GM12878 (cell line): ENCODE measurements around the gene MTX1. TPM values are rescaled to one million over a fixed set of nuclear protein-coding genes. Genes with fewer than 3 reads are reported as not detected.

Experiments
- ATF3 ChIP-seq: IDR thresholded peaks from 2 replicates; pipeline ENCODE4 v1.6.1; 2011; ENCODE audit warnings: low read depth, mild to moderate bottlenecking, low read length, moderate library complexity, borderline replicate concordance; ENCODE audit errors: extremely low read depth
- BCL11A ChIP-seq: IDR thresholded peaks from 2 replicates; pipeline ENCODE4 v1.6.1; 2011; ENCODE audit warnings: low read depth, low read length
- BCL3 ChIP-seq: IDR thresholded peaks from 2 replicates; pipeline ENCODE4 v1.6.1; 2011; ENCODE audit warnings: borderline replicate concordance, low read depth, mild to moderate bottlenecking, moderate library complexity, low read length; ENCODE audit not compliant: insufficient read depth, poor library complexity, severe bottlenecking
- BCLAF1 ChIP-seq: fragments of 450-650 bp; IDR thresholded peaks from 2 replicates; pipeline ENCODE4 v1.6.1; 2017; ENCODE audit warnings: antibody characterized with exemption, mild to moderate bottlenecking, moderate library complexity
- BHLHE40 ChIP-seq, 2 experiments: fragments of 450-650 bp in 1 of 2; IDR thresholded peaks; 2 replicates each; pipeline ENCODE4 v1.6.1; 2011 to 2017; ENCODE audit warnings: low read depth in 2 of 2, borderline replicate concordance in 1 of 2, improper control_type of control experiment in 1 of 2, low read length in 1 of 2, mild to moderate bottlenecking in 1 of 2
- CTCF ChIP-seq, 3 experiments: IDR thresholded peaks in 2 of 3; conservative IDR thresholded peaks in 1 of 3; 2 replicates each; pipeline ENCODE4 v1.5.1; 2011; ENCODE audit warnings: low read depth in 3 of 3, low read length in 3 of 3, mild to moderate bottlenecking in 3 of 3, control low read depth in 2 of 3, moderate library complexity in 2 of 3, inconsistent platforms in 1 of 3, mixed read lengths in 1 of 3; ENCODE audit not compliant: control insufficient read depth in 2 of 3, insufficient read depth in 1 of 3; ENCODE audit errors: extremely low read depth in 1 of 3
- KLF5 ChIP-seq: fragments of 450-650 bp; IDR thresholded peaks from 2 replicates; pipeline ENCODE4 v1.6.1; 2014; ENCODE audit warnings: mild to moderate bottlenecking; ENCODE audit not compliant: partially characterized antibody
- LARP7 ChIP-seq: fragments of 450-650 bp; IDR thresholded peaks from 2 replicates; pipeline ENCODE4 v1.6.1; 2017; ENCODE audit warnings: mild to moderate bottlenecking
- NFYB ChIP-seq: IDR thresholded peaks from 2 replicates; pipeline ENCODE4 v1.6.1; 2011; ENCODE audit warnings: low read depth, mild to moderate bottlenecking, low read length, improper control_type of control experiment, moderate library complexity; ENCODE audit not compliant: insufficient read depth
- NRF1 ChIP-seq: conservative IDR thresholded peaks from 2 replicates; pipeline ENCODE4 v1.6.1; 2011; ENCODE audit warnings: mild to moderate bottlenecking, low read depth, low read length, improper control_type of control experiment
- PKNOX1 ChIP-seq: fragments of 450-650 bp; IDR thresholded peaks from 2 replicates; pipeline ENCODE4 v1.6.1; 2016; ENCODE audit warnings: mild to moderate bottlenecking
- SKIL ChIP-seq: fragments of 450-650 bp; IDR thresholded peaks from 2 replicates; pipeline ENCODE4 v1.6.1; 2017; ENCODE audit warnings: mild to moderate bottlenecking, low read depth, inconsistent platforms; ENCODE audit not compliant: poor library complexity, severe bottlenecking
- SMC3 ChIP-seq: IDR thresholded peaks from 2 replicates; pipeline ENCODE4 v1.6.1; 2011; ENCODE audit warnings: low read length, improper control_type of control experiment, borderline replicate concordance
- SP1 ChIP-seq: IDR thresholded peaks from one replicate; pipeline ENCODE4 v1.6.1; 2011; ENCODE audit warnings: low read depth, low read length
- SREBF1 ChIP-seq: IDR thresholded peaks from 2 replicates; pipeline ENCODE4 v1.6.1; 2012; ENCODE audit warnings: mild to moderate bottlenecking, low read length
- STAT1 ChIP-seq: fragments of 450-650 bp; conservative IDR thresholded peaks from 2 replicates; pipeline ENCODE4 v1.6.1; 2014; ENCODE audit warnings: antibody characterized with exemption, mild to moderate bottlenecking
- TCF12 ChIP-seq: IDR thresholded peaks from 2 replicates; pipeline ENCODE4 v1.6.1; 2011; ENCODE audit warnings: low read depth, mild to moderate bottlenecking, low read length
- TCF3 ChIP-seq: IDR thresholded peaks from 2 replicates; pipeline ENCODE4 v1.6.1; 2012; ENCODE audit warnings: low read depth, mild to moderate bottlenecking, low read length, borderline replicate concordance; ENCODE audit not compliant: insufficient read depth
- polyA plus RNA-seq, 11 experiments: library from polyadenylated mRNA; depleted of rRNA in 4 of 11; unstranded in 6 of 11; stranded (reverse) in 5 of 11; fragments of >200 nt; fragmentation: Nextera tagmentation in 4 of 11; fragmentation: Illumina TruSeq in 1 of 11; extraction: Ambion mirVana in 4 of 11; extraction: Trizol in 1 of 11; gene quantifications; 1 replicate in 1 of 11; 2 replicates in 10 of 11; pipeline versions ENCODE4 v1.2.1 to v1.2.3, GENCODE V29; 2011 to 2016; ENCODE audit warnings: inconsistent platforms in 2 of 11, missing spikeins in 2 of 11, low read depth in 1 of 11
- total RNA-seq, 4 experiments: library from RNA; depleted of rRNA in 3 of 4; stranded (reverse); fragments of >200 nt in 3 of 4; fragmentation: Illumina TruSeq in 1 of 4; extraction: Trizol in 1 of 4; gene quantifications; 2 replicates each; pipeline versions ENCODE4 v1.2.1 to v1.2.3, GENCODE V29; 2013 to 2021

MTX1 gene
- total and polyA plus RNA-seq, 10 of the 15 experiments (the other 5 are each of a cell fraction or from before 2014, with no cell fraction given): 15.8 to 92.0 (median 49.1) TPM

- TF ChIP-seq LARP7 (0 out of 2 replicates have a peak, but pooled peaks have one; percentile 38), CTCF (IDR thresholded peaks at IDR 0.05 in 2 of 3, conservative IDR thresholded peaks at IDR 0.05 in 1 of 3; ENCODE audit: control insufficient read depth in 2 of 3, extremely low read depth in 1 of 3, insufficient read depth in 1 of 3, low read depth in 3 of 3, low read length in 3 of 3) (no peak), NRF1 (peak; percentile 49), BCLAF1 (no peak), STAT1 (no peak), SREBF1 (no peak), SMC3 (no peak), SKIL (peak; percentile 12), BCL11A (no peak), KLF5 (no peak), NFYB (no peak), TCF3 (no peak), TCF12 (no peak), PKNOX1 (0 out of 2 replicates have a peak, but pooled peaks have one; percentile 17), BCL3 (no peak), BHLHE40 (IDR thresholded peaks at IDR 0.05; ENCODE audit: borderline replicate concordance in 1 of 2, low read depth in 2 of 2, low read length in 1 of 2) (no peak), SP1 (no peak), ATF3 (no peak)
Observed at GRCh38 chr1:155173478-155174323, 34.8 kb upstream of the MTX1 start, which contains the start of gene TRIM46 (continued).
